Right renal cortex interstitium (tissue), 3 donors: Measurements from ENCODE around the gene TBC1D4. TPM values are rescaled to one million over a fixed set of nuclear protein-coding genes. Genes with fewer than 3 reads are reported as not detected.

Experiments
- polyA plus RNA-seq, 3 donors: library from polyadenylated mRNA; unstranded; fragments of 120-200 nt; gene quantifications; one replicate each; pipeline ENCODE4 v1.2.1, GENCODE V29; 2013; ENCODE audit not compliant: insufficient read length in 3 of 3

TBC1D4 gene
- polyA plus RNA-seq, 3 donors = 49.1 to 56.6 (median 53.3) TPM

Other genes with a start within 250 kb of the TBC1D4 start
- 100 to 1,000 TPM; 272 to 276 (median 276) TPM for gene COMMD6, start 55.7 kb upstream of the TBC1D4 start, polyA plus RNA-seq
- 10 to 100 TPM; 37.1 to 41.8 (median 37.7) TPM for gene UCHL3, start 67.6 kb upstream of the TBC1D4 start, polyA plus RNA-seq
- 10 to 100 TPM; 76.6 to 90.0 (median 88.4) TPM for gene LMO7, start 154.2 kb upstream of the TBC1D4 start, polyA plus RNA-seq